HS-27A (cell line): ENCODE results near the gene NR5A2.

Experiments used
- DNase-seq: peaks from one replicate; pipeline ENCODE4 v3.0.0-alpha.2; 2012; ENCODE audit warnings: low read depth, missing footprints

Gene NR5A2

DNA sequence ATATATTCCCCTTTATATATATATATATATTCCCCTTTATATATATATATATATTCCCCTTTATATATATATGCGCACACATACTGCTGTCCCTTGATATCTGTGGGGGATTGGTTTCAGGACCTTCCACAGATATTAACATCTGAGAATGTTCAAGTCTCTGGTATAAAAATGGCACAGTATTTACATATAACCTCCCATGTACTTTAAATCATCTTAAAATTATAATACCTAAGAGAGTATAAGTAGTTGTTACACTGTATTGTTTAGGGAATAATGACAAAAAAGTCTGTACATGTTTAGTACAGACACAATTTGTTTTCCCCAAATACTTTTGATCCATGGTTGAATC lies 45.8 kb downstream of the NR5A2 start:
- DNase-seq = no peak

DNA sequence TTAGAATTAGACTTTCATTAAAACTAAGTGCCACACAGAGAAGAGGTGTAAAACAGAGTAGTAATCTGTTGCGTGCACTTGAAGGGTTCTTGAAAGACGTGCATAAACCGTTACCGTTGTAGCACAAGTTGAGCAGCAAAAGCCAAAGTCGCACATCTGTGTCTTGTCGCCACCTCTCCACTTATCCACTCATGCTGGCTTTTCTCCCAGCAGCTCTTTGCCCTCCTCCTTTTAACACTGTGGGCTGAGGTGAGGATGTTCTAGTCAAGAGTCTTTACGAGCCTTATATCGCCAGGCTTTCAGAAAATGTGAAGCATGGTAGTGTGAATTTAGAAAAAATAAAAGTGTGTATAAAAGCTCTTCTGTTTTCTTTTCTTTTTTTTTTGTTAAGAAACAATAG lies 48.0 kb downstream of the NR5A2 start:
- DNase-seq = no peak

DNA sequence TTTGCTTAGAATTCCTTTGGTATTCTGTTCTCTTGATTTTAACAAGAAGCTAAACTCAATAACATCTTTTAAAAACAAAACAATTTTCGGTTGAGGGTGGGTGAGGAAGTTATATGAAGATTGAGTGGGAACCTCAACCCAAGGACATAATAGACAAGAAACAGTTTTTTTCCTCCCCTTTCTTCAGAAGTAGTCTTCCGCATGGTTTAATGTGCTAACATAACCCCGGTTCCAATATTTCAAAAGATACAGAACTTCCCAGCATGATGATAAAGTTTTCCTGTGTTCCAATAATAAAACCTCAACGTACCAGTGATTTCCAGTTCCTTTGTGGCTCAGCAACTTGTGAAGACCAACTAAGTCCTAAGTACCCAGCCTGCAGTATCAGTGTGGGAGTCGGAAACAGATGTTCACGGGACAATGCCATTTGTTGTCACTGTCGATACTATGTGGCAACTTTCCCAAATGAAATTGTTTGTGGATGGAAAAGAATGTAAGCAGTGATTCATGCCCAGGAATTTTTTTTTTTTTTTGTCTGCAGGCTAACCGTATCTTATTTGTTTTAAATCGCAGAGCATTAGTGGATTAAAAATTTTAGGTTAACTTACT lies 48.5 kb downstream of the NR5A2 start:
- peak; percentile 62 for DNase-seq

DNA sequence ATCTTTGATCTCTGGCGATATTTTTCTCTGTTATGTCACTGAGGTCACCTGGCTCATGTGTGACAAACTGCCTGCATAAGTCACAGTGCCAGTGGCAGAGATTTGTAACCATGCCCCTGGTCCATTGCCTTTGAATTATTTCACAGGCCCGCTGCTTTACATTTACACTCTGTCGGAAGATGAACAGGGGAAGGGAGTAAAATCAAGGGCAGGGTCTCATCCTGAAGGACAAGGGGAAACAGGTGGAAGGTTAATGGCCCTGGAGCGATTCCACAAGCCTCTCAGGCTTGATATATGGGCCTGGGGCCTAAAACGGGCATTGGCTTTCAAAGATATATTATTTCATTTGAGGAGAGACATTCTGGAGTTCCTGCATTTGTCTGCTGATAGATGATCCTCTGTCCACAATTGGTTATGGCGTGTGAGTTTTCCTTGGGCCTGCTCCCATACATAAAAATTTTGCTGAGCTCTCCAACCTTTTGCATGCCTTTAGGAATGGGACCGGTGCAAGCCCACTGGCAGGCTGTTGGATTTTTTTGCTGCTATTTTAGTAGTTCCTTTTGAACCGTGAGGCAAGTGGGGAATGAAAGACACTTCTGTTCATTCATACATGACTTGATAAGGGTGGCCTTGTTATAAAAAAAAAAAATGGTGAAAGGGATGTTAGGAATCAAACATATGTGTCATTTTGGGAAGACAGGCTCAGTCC lies 51.9 kb downstream of the NR5A2 start:
- DNase-seq = no peak

DNA sequence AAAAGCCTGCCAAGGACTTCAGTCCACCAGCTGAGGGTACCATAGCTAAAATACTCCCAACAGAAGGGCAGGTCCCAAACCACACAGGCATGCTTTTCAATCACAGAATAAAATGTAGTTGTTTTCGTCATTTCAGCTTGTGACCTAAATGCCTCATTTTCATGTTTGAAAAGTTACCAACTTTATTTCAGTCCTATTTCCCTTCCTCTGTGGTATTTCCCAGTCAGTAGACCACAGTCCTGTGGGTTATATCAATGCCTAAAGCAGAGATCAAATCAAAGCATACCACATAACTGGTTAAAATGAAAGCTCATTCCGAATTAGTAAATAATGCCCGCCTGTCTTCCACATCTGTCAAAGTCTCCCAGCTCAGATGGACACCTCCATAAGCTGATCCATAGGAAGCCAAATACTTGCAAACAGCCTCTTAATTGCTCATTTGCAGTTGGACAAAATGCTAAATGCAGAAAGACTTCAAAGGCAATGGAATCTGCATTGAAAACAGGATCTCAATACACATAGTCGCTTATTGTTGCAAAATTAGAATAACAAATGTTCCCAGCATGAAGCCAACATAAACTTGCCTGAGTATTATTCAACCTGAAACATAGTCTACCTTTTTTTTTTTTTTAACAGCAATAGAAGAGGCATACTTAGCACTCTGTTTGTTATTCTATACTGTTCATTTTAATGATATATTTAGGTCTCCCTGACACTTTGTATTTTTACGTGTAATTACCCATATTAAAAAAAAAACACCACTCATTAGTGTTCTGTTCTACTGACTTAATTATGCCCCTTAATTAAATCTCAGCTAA lies 53.9 kb downstream of the NR5A2 start:
- DNase-seq = no peak

DNA sequence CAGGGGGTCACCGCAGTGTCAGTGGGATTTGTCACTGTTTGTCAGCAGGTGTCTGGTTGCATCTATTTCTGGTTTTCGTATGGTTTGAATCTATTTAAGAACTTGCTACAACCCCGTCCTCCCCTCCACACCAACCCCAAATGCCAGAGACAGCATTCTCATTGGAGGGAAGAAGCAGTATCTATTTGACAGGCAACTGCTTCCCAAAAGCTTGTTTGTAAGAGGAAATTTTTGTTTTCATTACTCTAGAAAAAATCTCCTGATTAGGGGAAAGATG lies 54.4 kb downstream of the NR5A2 start:
- DNase-seq = no peak

DNA sequence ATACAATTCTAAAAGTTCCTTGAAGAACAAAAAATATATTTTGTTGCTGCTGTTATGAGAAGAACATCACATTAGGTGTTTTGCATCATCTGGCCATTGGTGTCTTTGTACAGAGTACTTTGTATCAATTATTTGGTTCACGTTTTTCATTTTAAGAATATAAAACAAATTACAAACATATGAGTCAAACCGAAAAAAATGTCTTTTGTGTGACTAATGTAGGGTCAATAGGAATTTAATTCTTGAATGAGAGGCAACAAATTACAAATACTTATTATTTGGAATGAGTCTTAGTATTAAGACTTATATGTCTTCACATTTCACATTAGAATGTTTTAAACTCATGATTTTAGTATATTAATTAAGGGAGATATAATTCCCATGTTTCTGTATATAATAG lies 54.8 kb downstream of the NR5A2 start:
- DNase-seq = no peak

DNA sequence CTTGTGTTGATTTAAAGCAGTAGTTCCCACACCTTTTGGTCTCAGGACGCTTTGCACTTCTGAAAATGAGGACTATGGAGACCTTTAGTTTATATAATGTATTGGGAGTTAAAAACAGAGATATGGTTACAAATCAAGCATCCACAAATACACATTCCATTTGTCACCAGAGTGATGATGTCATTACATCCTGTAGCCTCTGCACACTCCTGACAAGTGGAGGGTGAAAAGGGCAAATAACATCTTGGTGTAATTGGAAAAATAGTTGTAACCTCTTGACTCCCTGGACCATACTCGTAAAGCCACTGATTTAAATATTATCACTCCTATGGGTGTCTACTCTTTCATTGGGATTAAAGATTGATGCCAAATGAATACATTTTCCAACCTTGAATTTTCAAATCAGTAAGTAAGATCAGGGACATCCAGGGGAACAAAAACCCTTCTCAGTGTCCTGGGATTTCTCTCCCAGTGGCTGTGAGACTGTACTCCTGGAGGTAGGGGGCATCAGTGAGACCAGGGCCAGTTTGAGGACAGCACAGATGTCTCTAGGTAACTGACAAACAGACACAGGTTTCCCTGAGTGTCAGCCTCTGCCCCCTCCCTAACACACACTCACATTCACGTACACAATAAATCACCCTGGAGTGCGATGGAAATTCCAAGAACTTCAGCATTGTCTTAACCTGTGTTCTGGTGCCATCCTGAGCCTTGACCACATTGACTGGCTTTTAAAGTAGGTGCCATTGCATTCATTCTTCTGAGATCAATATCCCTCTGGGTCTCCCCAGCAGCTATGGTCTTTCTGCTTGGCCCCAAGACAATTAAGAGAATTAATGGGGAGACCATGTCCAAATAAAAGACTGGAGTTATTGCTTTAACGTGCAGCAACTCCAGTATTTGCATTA lies 63.0 kb downstream of the NR5A2 start:
- DNase-seq = no peak

DNA sequence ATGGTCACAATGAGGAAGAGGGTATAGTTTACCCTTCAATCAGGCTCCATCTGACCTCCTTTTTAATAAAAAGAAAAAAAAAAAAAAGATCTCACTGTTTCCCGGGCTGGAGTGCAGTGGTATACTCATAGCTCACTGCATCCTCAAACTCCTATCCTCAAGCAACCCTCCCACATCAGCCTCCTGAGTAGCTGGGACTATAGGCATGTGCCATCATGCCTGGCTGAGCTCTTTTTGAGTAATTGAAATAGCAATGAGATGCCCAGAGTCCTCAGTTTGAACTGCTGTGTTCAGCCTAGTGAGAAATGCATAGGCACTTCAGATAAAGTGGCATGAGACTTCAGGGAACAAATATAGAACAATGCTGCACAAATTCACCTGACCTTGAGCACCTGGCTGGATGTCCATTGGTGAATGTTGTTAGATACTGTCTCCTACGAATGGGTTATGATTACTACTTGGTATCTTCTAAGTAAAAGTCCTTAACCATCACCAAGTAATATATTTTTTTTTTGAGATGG lies 67.6 kb downstream of the NR5A2 start:
- no peak for DNase-seq

DNA sequence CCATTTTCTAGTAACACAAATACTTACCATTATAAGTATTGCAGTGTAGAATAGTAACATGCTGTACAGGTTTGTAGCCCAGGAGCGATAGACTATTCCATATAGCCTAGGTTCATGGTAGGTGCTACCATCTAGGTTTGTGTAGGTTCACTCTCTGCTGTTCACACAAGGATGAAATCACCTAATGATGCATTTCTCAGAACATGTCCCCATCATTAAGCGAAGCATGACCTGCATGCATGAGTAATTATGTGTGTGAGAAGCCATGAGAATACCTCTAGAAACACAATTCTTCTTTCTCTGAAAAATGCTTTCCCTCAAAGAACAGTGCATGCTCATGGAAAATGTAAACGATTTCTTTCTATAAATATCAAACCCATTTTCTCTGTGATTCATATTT lies 69.3 kb downstream of the NR5A2 start:
- DNase-seq = no peak

DNA sequence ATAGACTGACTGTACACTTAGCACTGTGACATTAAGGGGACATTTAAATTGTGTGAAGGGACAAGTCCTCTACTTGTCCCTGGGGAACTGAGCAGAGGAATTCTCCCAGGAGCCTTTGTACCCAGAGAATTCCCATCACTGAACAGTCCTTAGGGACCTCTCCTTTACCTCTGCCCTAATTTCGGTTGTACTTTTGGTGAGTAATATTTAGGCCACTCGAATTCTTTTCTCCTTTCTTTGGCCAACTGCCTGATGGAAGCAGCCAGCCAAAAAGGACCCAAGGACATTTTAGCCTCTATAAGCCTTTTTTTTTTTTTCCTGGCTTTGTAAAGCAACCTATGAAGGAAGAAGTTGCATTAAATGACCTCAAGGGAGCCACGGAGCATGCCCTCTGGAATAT lies 71.5 kb downstream of the NR5A2 start:
- no peak for DNase-seq

DNA sequence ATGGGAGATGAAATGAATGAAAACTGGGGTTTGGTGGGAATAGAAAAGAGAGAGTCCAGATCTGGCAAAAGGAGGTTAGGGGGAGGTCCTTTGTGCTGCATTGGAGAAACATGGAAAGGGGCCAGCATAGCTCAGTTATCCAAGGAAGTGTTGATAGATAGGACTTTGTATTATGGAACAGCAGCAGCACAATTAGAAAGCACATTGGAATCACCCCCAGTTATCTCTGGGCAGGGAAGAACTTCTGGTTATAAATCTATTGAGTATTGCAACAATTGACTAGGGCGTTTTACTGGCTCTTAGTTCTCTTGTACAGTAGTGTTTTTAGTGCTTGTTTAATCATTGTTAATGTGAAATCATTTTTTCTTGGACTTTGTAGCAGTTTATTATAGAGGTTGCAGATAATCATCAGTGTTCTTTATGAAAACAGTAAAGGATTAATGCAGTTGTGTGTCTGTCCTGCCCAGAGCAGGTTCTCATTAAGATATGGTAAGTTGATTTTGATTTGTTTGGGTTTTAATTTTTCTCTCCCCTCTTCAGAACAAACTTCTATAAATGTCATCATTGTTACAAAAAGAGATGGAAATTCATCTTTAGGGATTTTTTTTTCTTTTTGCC lies 76.6 kb downstream of the NR5A2 start:
- no peak for DNase-seq

DNA sequence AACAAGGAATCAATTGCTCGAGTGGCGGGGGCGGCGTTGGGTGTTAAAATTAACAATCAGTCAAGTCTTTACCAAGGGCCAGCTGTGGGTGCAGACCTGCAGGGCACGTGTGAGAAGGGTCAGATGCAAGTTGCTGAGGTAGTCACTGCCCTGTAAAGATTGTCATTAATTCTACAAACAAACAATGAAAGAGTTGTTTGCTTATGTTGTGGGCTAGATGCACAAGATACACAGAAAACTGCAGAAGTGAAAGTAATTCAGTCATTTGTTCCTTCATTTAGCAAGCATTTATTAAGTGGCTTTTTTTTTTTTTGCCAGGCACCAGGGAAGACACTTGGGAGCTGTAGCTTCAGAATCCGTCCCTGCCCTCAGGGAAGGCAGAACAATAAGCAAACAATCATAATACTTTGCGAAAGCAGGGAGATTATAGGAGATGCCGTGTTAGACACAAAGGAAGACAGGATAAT lies 79.5 kb downstream of the NR5A2 start:
- no peak for DNase-seq

DNA sequence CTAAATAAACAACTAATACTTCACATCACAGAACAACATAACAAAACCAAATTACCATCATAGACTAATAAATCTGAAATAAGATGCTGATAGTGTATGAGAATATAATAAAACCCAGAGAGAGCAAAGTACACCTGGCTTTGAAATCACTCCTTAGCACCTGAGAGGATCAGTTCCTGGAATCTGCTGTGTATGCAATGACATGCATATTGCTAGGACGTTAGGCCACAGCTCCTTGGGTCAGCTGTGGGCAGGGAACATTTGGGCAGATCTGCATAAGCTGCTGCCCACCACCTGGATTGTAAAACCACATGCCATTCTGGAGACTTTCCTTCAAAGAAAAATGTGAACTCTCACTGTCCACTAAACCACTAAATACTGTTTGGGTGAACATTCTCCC lies 81.1 kb downstream of the NR5A2 start:
- DNase-seq = no peak

DNA sequence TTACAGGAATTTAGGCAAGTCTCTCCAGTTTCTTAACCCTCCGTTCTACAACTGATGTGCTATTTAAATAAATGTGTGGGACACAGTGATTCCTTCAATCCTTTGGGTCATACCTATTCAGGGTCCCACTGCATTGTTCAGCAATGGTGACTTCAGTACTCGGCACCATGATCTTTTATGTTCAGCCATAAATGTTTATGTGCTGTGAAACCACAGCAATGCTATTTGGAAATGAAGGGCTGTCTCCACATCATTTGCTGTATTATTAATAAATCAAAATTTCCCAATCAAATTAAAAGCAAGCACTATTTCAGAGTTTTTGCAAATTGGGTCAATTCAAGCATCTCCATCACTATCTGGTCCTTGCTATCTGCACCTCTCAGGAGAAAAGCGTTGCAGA lies 84.8 kb downstream of the NR5A2 start:
- no peak for DNase-seq

DNA sequence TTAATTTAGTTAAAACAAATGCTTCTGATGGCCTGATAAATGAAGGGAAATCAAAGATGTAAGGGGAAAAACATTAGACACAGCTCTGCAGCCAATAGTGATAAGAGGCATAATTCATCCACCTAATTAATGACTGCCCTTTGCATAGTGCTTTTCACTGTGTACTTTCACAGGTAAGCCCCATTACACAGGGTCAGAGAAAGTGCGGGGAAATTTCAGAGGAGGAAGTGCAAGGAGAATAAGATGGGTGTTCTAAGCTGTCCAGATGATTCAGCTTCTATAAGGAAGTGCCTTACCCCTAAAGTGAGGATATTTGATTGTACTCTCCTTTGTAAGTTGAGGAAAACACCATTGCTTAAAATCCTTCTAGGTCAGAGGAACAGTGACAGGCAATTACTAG lies 88.0 kb downstream of the NR5A2 start:
- DNase-seq = no peak

DNA sequence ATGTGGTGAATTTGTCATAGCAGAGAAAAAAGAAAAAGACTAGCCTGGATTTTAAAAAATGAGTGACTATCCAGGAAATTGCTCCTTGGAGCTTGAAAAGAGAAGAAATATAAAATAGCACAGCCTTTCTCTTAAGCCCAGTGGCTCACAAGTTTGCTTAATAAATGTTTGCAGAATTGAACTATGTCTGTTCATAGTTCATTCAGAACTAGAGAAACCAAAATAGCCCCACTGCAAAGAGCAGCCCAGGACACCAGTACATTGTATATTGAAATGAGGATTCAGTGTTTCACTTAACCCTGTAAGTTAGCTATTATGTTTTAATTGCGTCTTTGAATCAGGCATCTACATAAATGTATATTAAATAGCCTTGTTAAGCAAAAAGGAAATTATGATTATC lies 88.8 kb downstream of the NR5A2 start:
- DNase-seq = no peak

DNA sequence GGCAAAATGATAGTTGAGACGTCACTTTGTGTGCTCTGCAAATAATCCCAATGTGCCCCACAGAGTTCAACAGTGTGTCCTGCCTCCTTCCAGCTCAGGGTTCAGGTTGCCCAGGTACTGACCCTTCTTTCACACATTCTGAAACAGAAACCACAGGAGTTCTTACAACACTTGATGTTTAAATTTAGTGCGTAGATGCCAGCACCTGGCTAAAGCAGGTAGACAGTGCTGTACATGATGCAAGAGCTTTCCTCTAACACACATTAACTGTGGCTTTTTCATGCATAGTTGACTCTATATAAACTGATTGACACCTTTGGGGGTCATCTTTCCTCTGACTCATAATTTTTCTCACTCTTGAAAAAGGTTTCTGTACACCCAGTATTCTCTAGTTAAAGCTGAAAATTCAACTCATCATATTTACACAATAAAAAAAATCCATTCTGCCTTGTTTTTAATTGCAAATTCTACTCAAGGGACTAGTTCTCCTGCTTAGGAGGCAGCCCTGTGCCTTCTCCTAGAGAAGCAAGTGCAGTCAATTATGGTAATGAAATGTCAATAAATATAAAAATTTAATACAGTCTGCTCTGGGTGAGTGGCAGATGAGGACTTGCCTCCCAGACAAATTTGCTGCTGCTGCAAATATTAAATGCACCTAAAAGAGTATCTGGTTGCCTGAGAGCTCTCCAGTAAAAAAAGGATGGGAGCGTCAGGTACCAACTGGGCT lies 91.4 kb downstream of the NR5A2 start:
- no peak for DNase-seq

DNA sequence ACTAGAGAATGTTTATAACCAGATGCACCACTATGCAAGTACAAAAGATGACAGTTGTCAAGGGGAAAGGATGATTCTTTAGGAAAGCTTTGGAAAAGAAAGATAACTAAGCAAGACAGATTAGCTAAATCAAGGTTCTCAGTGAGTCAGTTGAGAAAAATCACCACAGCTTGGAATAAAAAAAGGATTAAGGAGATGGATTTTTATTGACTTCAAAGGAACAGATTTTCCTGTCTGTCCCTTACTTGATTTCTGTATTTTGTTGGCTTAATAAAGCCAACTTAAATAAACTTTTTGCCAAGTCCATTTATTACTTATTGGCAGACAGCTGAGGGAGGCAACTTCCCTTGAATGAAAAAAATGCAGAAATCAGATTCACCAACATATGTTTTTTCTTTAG lies 93.9 kb downstream of the NR5A2 start:
- no peak for DNase-seq

DNA sequence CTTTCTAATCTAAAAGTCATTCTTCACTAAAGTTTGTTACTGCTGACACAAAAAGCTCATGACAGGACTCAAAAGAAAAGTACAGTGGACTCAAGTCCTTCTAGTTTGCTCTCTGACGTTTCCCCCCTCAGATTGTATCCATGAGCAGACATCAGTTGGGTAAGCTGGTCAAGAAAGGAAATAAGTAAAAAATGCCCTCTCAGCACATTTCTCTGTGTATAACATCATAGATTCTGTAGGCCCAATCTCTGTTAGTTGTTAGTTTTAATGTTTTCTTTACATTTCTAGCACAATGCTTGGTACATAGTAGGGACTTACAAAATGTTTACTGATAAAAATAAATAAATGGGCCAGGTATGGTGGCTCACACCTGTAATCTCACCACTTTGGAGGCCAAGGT lies 96.8 kb downstream of the NR5A2 start:
- DNase-seq = no peak

DNA sequence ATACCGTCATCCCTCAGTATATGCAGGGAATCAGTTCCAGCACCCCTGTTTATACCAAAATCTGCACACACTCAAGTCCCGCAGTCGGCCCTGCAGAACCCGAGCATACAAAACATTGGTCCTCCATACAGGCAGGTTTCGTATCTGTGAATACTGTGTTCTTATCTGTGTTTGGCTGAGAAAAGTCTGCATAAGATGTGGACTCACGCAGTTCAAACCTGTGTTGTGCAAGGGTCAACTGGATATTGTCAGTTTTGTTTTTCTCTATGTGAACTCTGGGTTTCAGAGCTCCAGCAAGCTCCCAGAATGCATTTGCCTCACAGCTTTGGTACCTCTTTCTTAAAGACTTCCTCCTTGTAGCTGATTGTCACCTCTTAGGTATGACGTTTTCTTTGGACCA lies 100.6 kb downstream of the NR5A2 start:
- DNase-seq = no peak
